GM13976 (cell line): ENCODE data around the gene SENP8.
"Not testable (repeated sequence)": the region's sequence is repeated elsewhere in the genome, so short reads cannot be mapped to it uniquely, and the experiment has no call there.

Experiments
- DNase-seq: peaks from one replicate; pipeline ENCODE4 v3.0.0; 2012; ENCODE audit warnings: low spot score
- CTCF ChIP-seq: IDR thresholded peaks from 2 replicates; pipeline ENCODE4 v1.5.1; 2012; ENCODE audit warnings: borderline replicate concordance, mild to moderate bottlenecking; ENCODE audit not compliant: insufficient read depth; ENCODE audit errors: extremely low read depth, missing control alignments, control extremely low read depth
- in situ Hi-C: fragments of 300-500 bp; cut with MboI; formaldehyde crosslinking; loops from one replicate; pipeline ENCODE4 v1.12.0; 2022; ENCODE audit warnings: low sequenced_read_pairs, mixed read lengths, inconsistent platforms; ENCODE audit not compliant: unreplicated experiment

Gene SENP8

DNA sequence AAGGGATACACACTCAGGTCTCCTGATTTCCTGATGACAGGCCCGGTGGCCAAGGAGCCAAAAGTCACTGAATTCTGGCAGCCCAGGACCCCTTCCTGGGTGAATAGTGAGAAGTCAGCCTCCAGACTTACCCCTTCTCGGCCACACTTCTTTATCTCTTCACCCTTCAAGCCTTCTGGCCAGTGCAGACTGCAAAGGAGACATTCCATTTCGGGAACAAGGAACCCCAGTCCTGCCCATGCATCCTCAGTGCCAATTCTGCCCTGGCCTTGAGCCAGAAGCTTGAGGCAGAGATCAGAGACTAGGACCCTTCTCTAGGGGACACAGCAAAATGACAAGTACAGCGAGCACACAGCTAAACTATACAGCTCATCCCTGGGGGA lies 50.6 kb downstream of the SENP8 start:
- TF ChIP-seq CTCF: no peak
- no peak for DNase-seq
- in situ Hi-C loops: loop anchor here (25.0 kb wide), 1 partner anchor 706 kb away; no protein-coding TSS in a partner anchor

- no peak for TF ChIP-seq CTCF
- DNase-seq: peak; percentile 9
- in situ Hi-C loops: loop anchor here (25.0 kb wide), 1 partner anchor 707 kb away; no protein-coding TSS in a partner anchor
Observed at GRCh38 chr15:72169236-72169920, 51.2 kb downstream of the SENP8 start.

DNA sequence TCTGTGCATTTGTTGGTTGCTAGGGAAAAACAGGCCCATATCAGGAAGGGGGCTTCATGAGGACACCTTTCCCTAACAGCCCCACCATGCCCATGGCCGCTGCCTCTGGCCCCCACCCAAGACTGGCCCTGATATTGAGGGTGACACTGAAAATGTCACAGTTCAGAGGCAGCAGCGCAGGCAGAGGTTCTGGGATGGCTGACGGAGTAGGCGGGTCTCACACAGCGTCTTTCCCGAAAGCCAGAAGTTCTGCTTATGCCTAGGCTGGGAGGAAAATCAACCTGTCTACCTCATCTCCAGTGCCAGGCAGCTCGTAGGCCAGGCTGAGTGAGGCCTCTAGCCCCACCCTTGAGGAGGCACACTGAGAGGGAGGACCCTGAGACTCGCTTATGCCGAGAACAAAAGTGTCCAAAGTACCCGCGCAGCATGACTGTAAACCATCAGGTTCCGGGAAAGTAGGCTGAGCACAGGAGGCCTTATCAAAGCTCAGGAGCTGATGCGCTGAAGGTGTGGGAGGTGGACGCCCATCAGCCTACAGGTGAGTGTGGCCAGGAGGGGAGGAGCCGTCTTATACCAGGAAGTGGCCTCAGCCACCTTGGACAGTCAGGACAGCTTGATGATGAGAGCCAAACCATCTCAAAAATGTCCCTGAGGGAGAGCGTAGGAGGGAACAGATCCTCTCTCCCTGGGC lies 51.9 kb downstream of the SENP8 start:
- in situ Hi-C loops: loop anchor here (25.0 kb wide), 1 partner anchor 708 kb away; no protein-coding TSS in a partner anchor
- no peak for TF ChIP-seq CTCF
- DNase-seq: peak; percentile 7

DNA sequence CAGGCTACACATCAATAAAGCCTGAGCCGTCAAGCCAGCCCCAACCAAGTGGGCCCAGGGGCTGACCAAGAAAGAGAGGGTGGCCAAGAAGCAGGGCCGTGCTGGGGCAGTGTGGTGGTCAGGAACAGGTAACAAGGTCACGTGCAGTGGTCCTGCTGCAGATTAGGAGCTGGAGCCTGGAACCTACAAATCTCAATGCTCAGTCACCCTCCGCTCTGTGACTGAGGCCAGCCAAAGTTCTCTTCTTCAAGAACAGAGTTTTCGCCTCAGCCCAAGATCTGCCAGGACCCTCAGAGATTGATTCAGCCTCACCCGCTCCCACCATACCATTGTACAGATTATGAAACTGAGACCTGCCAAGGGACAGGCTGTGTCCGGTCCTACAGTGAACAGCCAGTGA lies 52.5 kb downstream of the SENP8 start:
- no peak for DNase-seq
- in situ Hi-C loops: loop anchor here (25.0 kb wide), 1 partner anchor 708 kb away; no protein-coding TSS in a partner anchor
- TF ChIP-seq CTCF: no peak

- in situ Hi-C loops: loop anchor here (25.0 kb wide), 1 partner anchor 710 kb away; no protein-coding TSS in a partner anchor
- DNase-seq: not testable (repeated sequence)
Observed at GRCh38 chr15:72171978-72172377, 53.8 kb downstream of the SENP8 start.

DNA sequence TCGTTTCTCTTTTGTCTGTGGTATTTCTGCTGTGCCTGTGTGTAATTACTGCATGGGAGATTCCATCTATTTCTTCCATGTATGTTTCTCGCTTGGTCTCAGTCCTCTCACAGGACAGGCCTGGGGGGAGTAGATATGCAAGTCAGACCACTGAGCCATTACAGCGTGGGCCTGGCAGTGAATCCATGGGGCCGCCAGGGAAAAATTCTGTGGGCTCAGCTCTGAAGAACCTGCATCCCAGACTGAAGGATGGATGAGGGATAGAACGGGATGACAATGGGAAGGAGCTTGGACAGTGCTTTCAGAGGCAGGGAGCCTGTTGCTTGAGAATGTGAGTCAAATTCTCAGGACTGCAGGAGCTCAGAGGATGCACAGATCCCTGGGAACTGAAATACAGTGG lies 54.6 kb downstream of the SENP8 start:
- in situ Hi-C loops: loop anchor here (25.0 kb wide), 1 partner anchor 710 kb away; no protein-coding TSS in a partner anchor
- DNase-seq: no peak
- no peak for TF ChIP-seq CTCF

GRCh38 chr15:72173401-72173800 lies 55.2 kb downstream of the SENP8 start:
- TF ChIP-seq CTCF: no peak
- in situ Hi-C loops: loop anchor here (25.0 kb wide), 1 partner anchor 711 kb away; no protein-coding TSS in a partner anchor
- no peak for DNase-seq
